Breast epithelium (tissue), 3 donors: ENCODE results near the gene FBXO31.

Experiments
- CTCF ChIP-seq, 3 donors: fragments of 450-650 bp; IDR thresholded peaks; one replicate each; pipeline ENCODE4 v1.5.1; 2016 to 2017; ENCODE audit warnings: antibody characterized with exemption in 3 of 3, mild to moderate bottlenecking in 3 of 3, moderate library complexity in 3 of 3
- POLR2A ChIP-seq: fragments of 450-650 bp; IDR thresholded peaks from one replicate; pipeline ENCODE4 v1.6.1; 2016; ENCODE audit warnings: antibody characterized with exemption, mild to moderate bottlenecking, moderate library complexity
- POLR2AphosphoS5 ChIP-seq, 3 donors: sonication (generic); formaldehyde crosslinking; IDR thresholded peaks; one replicate each; pipeline ENCODE4 v1.6.1; 2017; ENCODE audit warnings: antibody characterized with exemption in 3 of 3

GRCh38 chr16:87424266-87424665 lies 40.7 kb upstream of the FBXO31 start:
- TF ChIP-seq CTCF (IDR thresholded peaks at IDR 0.05) (no peak), POLR2A (no peak), POLR2AphosphoS5 (IDR thresholded peaks at IDR 0.05) (no peak)
